ENCODE results near the gene MITF. TPM values are rescaled to one million over a fixed set of nuclear protein-coding genes. Genes with fewer than 3 reads are reported as not detected.

Gene MITF
- total RNA-seq, 1 donor from 2014 or later = 0.25 TPM

DNA sequence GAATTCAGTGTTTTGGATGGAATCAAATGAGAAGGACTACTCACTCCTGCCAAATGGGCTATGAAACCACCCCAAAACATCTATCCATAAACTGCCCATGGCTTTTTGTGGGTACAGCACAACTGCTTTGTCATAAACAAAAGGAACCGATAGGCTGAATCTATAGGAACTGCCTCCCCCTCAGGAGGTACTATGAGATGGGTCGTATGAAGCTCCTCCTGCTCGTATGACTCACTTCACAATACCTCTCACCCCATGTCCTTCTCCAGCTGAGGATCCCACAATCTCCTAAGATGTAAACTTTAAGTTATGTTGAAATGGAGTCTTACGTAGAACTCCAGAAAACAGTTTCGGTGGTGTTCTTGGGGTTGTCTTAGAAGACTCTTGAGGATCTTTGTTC lies 130.4 kb downstream of the MITF start:
- TF ChIP-seq, protein P1, sequence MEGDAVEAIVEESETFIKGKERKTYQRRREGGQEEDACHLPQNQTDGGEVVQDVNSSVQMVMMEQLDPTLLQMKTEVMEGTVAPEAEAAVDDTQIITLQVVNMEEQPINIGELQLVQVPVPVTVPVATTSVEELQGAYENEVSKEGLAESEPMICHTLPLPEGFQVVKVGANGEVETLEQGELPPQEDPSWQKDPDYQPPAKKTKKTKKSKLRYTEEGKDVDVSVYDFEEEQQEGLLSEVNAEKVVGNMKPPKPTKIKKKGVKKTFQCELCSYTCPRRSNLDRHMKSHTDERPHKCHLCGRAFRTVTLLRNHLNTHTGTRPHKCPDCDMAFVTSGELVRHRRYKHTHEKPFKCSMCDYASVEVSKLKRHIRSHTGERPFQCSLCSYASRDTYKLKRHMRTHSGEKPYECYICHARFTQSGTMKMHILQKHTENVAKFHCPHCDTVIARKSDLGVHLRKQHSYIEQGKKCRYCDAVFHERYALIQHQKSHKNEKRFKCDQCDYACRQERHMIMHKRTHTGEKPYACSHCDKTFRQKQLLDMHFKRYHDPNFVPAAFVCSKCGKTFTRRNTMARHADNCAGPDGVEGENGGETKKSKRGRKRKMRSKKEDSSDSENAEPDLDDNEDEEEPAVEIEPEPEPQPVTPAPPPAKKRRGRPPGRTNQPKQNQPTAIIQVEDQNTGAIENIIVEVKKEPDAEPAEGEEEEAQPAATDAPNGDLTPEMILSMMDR (IDR thresholded peaks at IDR 0.05; ENCODE audit: partially characterized antibody, unreplicated experiment) = no peak
- Mint-ChIP-seq H3K4me1 (ENCODE audit: low read depth, unreplicated experiment) (peaks cover 6% of the 10 kb centered on the region), H3K4me3 (ENCODE audit: unreplicated experiment) (no peak overlapping the region), H3K9me3 (ENCODE audit: unreplicated experiment) (no peaks in the 10 kb centered on the region), H3K36me3 (ENCODE audit: unreplicated experiment) (no peaks in the 10 kb centered on the region), H3K27me3 (ENCODE audit: unreplicated experiment) (no peaks in the 10 kb centered on the region), H3K27ac (ENCODE audit: unreplicated experiment) (no peak overlapping the region)
- no peak for DNase-seq

DNA sequence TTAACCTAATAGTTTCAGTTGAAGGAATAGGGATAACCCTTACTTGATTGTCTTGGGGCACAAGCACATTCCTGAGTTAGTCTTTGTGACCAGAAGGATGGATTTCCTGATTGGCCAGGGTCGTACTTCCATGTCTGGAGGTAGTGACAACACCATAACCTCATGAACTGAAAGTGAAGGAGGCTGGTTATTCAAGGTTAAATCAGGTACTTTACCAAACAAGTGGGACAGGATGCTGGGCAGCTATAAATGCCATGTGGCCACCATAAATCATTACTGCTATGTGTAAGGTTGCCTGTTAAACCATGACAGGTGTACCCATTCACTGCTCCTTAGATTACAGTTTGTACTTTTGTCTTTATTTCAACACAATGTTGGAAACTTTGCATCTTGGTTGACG lies 132.0 kb downstream of the MITF start:
- Mint-ChIP-seq H3K9me3 (ENCODE audit: unreplicated experiment) (no peaks in the 10 kb centered on the region), H3K4me1 (ENCODE audit: low read depth, unreplicated experiment) (peaks cover 6% of the 10 kb centered on the region), H3K36me3 (ENCODE audit: unreplicated experiment) (no peaks in the 10 kb centered on the region), H3K27me3 (ENCODE audit: unreplicated experiment) (no peaks in the 10 kb centered on the region), H3K27ac (ENCODE audit: unreplicated experiment) (no peak overlapping the region), H3K4me3 (ENCODE audit: unreplicated experiment) (no peak overlapping the region)
- TF ChIP-seq, protein P1 (IDR thresholded peaks at IDR 0.05; ENCODE audit: partially characterized antibody, unreplicated experiment) = no peak
- DNase-seq = no peak

DNA sequence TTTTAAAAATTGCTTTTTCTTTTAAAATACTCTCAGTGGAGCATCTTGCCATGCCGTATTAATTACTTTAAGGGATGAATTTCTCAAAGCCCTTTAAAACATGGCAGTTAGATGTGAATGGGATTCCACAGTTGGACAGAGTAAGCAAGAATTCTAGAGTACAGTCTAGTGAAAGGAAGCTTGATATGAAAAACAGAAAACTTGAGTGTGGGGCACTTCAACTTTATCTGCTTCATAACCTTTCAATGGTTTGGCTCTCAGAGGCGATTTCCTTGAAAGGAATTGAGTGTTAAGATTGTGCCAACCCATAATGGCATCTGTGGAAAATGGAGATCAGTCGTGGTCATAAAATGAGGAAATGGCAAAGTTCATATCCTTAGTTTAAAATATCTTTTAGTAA lies 132.6 kb downstream of the MITF start:
- peaks cover 2% of the 10 kb centered on the region for H3K4me1 Mint-ChIP-seq (ENCODE audit: low read depth, unreplicated experiment)
- H3K27me3 Mint-ChIP-seq (ENCODE audit: unreplicated experiment) = no peaks in the 10 kb centered on the region
- TF ChIP-seq, protein P1 (IDR thresholded peaks at IDR 0.05; ENCODE audit: partially characterized antibody, unreplicated experiment) = no peak
- H3K36me3 Mint-ChIP-seq (ENCODE audit: unreplicated experiment) = no peaks in the 10 kb centered on the region
- H3K4me3 Mint-ChIP-seq (ENCODE audit: unreplicated experiment) = no peak overlapping the region
- no peak for DNase-seq
- H3K9me3 Mint-ChIP-seq (ENCODE audit: unreplicated experiment) = no peaks in the 10 kb centered on the region
- no peak overlapping the region for H3K27ac Mint-ChIP-seq (ENCODE audit: unreplicated experiment)

DNA sequence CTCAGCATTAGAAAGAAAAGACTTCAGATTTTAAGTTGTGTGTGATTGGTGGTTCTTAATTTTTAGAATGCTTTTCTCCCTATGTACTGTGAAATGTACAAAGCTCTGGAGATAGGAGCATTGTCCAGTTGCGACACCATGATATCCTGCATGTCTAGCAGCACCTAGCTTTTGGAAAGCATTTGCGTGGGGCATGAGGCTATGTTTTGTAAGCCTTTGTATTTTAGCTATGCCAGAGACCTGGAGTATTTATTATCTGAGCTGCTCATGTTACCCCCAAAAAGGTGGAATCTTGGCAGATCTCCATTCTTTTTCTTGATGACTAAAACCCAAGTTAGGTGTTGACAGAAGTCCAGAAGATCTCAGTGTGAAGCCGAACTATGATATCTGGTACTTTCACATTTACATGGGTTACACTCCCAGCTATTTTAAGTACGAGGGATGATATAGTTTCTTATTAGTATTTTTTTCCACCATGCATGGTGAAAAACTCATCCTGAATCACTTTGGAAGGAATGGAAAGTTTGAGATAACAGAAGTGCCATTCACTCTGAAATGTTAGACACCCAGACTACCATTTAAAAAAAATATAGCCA lies 133.6 kb downstream of the MITF start:
- no peak overlapping the region for H3K4me3 Mint-ChIP-seq (ENCODE audit: unreplicated experiment)
- H3K4me1 Mint-ChIP-seq (ENCODE audit: low read depth, unreplicated experiment) = no peaks in the 10 kb centered on the region
- no peaks in the 10 kb centered on the region for H3K36me3 Mint-ChIP-seq (ENCODE audit: unreplicated experiment)
- no peaks in the 10 kb centered on the region for H3K9me3 Mint-ChIP-seq (ENCODE audit: unreplicated experiment)
- no peaks in the 10 kb centered on the region for H3K27me3 Mint-ChIP-seq (ENCODE audit: unreplicated experiment)
- no peak for DNase-seq
- TF ChIP-seq, protein P1 (IDR thresholded peaks at IDR 0.05; ENCODE audit: partially characterized antibody, unreplicated experiment) = no peak
- H3K27ac Mint-ChIP-seq (ENCODE audit: unreplicated experiment) = no peak overlapping the region

DNA sequence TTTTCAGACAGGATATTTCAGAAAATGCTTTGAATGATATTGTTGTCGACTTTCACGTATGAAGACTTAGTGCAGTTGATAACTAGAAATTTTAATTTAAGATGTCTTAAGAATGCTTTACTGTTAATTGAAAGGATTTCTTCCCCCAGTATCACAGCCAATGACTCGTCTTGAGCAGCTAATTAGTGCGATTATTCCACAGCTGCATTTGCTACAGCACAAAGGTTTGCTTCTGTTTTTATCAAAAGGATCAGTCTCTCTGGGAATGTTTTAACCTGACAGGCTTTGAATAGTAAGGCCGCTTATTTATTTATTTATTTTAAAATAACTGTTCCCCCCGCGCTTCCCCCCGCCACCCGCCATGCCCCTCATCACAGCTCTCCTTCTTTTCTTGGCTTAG lies 136.8 kb downstream of the MITF start:
- Mint-ChIP-seq H3K36me3 (ENCODE audit: unreplicated experiment) (no peaks in the 10 kb centered on the region), H3K27ac (ENCODE audit: unreplicated experiment) (no peak overlapping the region), H3K27me3 (ENCODE audit: unreplicated experiment) (no peaks in the 10 kb centered on the region), H3K4me3 (ENCODE audit: unreplicated experiment) (no peak overlapping the region), H3K9me3 (ENCODE audit: unreplicated experiment) (no peaks in the 10 kb centered on the region), H3K4me1 (ENCODE audit: low read depth, unreplicated experiment) (no peaks in the 10 kb centered on the region)
- no peak for DNase-seq
- TF ChIP-seq, protein P1 (IDR thresholded peaks at IDR 0.05; ENCODE audit: partially characterized antibody, unreplicated experiment) = no peak
